Ascending aorta (tissue), 2 donors: ENCODE data around the gene ST6GALNAC3. TPM values are rescaled to one million over a fixed set of nuclear protein-coding genes. Genes with fewer than 3 reads are reported as not detected.

ENCODE experiments used
- DNase-seq, 2 donors: peaks; one replicate each; pipeline ENCODE4 v3.0.0-alpha.2; 2019; ENCODE audit warnings: low spot score in 2 of 2
- H3K27ac ChIP-seq, 2 donors: fragments of 200-600 bp; sonication (generic); one replicate each; pipeline ENCODE4 v1.5.1; 2016 to 2017; ENCODE audit warnings: mild to moderate bottlenecking in 1 of 2
- H3K27me3 ChIP-seq: fragments of 200-600 bp; sonication (generic); one replicate; pipeline ENCODE4 v1.5.1; 2017
- H3K36me3 ChIP-seq, 2 donors: fragments of 200-600 bp; sonication (generic); one replicate each; pipeline ENCODE4 v1.5.1; 2016
- H3K4me1 ChIP-seq, 2 donors: fragments of 200-600 bp; sonication (generic); one replicate each; pipeline ENCODE4 v1.5.1; 2016 to 2017; ENCODE audit warnings: mild to moderate bottlenecking in 1 of 2
- H3K4me3 ChIP-seq, 2 donors: fragments of 200-600 bp; sonication (generic); one replicate each; pipeline ENCODE4 v1.5.1; 2016 to 2017; ENCODE audit warnings: mild to moderate bottlenecking in 1 of 2
- H3K9me3 ChIP-seq, 2 donors: fragments of 200-600 bp; sonication (generic); one replicate each; pipeline ENCODE4 v1.5.1; 2016
- CTCF ChIP-seq, 3 experiments: fragments of 200-600 bp in 2 of 3; fragments of 450-650 bp in 1 of 3; sonication (generic) in 2 of 3; IDR thresholded peaks; one replicate each; pipeline ENCODE4 v1.5.1; 2016 to 2019; ENCODE audit warnings: antibody characterized with exemption in 3 of 3, mild to moderate bottlenecking in 1 of 3, moderate library complexity in 1 of 3
- intact Hi-C: fragments of 100-400 bp; cut with DNase I; formaldehyde crosslinking; loops from one replicate; pipeline ENCODE4 v1.15.1; 2023
- total RNA-seq: library from RNA; depleted of rRNA; stranded (reverse); fragments of >200 nt; gene quantifications from one replicate; pipeline ENCODE4 v1.1.0, GENCODE V29; 2016

Gene ST6GALNAC3
- total RNA-seq, 1 donor from 2014 or later = 34.5 TPM

- DNase-seq = no peak
- TF ChIP-seq CTCF (IDR thresholded peaks at IDR 0.05) = no peak
- Histone ChIP-seq H3K27ac (no peak overlapping the region), H3K4me3 (no peak overlapping the region), H3K4me1 (no peaks in the 10 kb centered on the region), H3K27me3 (no peaks in the 10 kb centered on the region), H3K36me3 (no peaks in the 10 kb centered on the region), H3K9me3 (no peaks in the 10 kb centered on the region)
- intact Hi-C loops = no loop called here
Measured at GRCh38 chr1:76059451-76059850, 15.1 kb upstream of the ST6GALNAC3 start.

- Histone ChIP-seq H3K36me3 (no peaks in the 10 kb centered on the region), H3K4me1 (peaks cover 0 to 3% of the 10 kb centered on the region in 2 donors), H3K4me3 (no peak overlapping the region), H3K27me3 (no peaks in the 10 kb centered on the region), H3K9me3 (no peaks in the 10 kb centered on the region), H3K27ac (no peak overlapping the region)
- DNase-seq = no peak
- intact Hi-C loops = no loop called here
- TF ChIP-seq CTCF (IDR thresholded peaks at IDR 0.05) = no peak
Measured at GRCh38 chr1:76065270-76065669, 9.3 kb upstream of the ST6GALNAC3 start.

- intact Hi-C loops = no loop called here
- no peaks in the 10 kb centered on the region for H3K9me3 ChIP-seq
- H3K27ac ChIP-seq = no peak overlapping the region
- no peaks in the 10 kb centered on the region for H3K36me3 ChIP-seq
- H3K4me3 ChIP-seq = no peak overlapping the region
- TF ChIP-seq CTCF (IDR thresholded peaks at IDR 0.05) = no peak
- H3K27me3 ChIP-seq = no peaks in the 10 kb centered on the region
- peaks cover 0 to 3% of the 10 kb centered on the region in 2 donors for H3K4me1 ChIP-seq
- no peak for DNase-seq
Measured at GRCh38 chr1:76066394-76066793, 8.2 kb upstream of the ST6GALNAC3 start.

GRCh38 chr1:76068542-76068941, 6.0 kb upstream of the ST6GALNAC3 start:
- Histone ChIP-seq H3K9me3 (no peaks in the 10 kb centered on the region), H3K27me3 (no peaks in the 10 kb centered on the region), H3K4me1 (peaks cover 0 to 3% of the 10 kb centered on the region in 2 donors), H3K4me3 (no peak overlapping the region), H3K36me3 (no peaks in the 10 kb centered on the region), H3K27ac (peak overlapping the region; percentile 6 to 38)
- DNase-seq = no peak
- intact Hi-C loops = no loop called here
- no peak for TF ChIP-seq CTCF (IDR thresholded peaks at IDR 0.05)

- no peaks in the 10 kb centered on the region for H3K27me3 ChIP-seq
- peaks cover 0 to 6% of the 10 kb centered on the region in 2 donors for H3K4me1 ChIP-seq
- no peaks in the 10 kb centered on the region for H3K36me3 ChIP-seq
- no peaks in the 10 kb centered on the region for H3K9me3 ChIP-seq
- no peak for TF ChIP-seq CTCF (IDR thresholded peaks at IDR 0.05)
- H3K4me3 ChIP-seq = no peak overlapping the region
- DNase-seq = no peak
- H3K27ac ChIP-seq = peak overlapping the region; percentile 6 to 14
- intact Hi-C loops = no loop called here
Measured at GRCh38 chr1:76068953-76069561, 5.5 kb upstream of the ST6GALNAC3 start.
